Activated CD4-positive, alpha-beta T cell treated with anti-CD3 and anti-CD28 coated beads, Interleukin-2, amount 10 ng/mL, durations not matched to agents 24 days and 14 days (primary cell): ENCODE data around the gene ATP2B2. TPM values are rescaled to one million over a fixed set of nuclear protein-coding genes. Genes with fewer than 3 reads are reported as not detected.
A peak's percentile ranks its signal among the peaks of the same experiment; 100 is the strongest.

Experiments used
- DNase-seq: peaks from one replicate; pipeline ENCODE4 v3.0.0; 2022
- H3K27ac Mint-ChIP-seq: one replicate; pipeline ENCODE4 v1.8.0; 2022; ENCODE audit warnings: mild to moderate bottlenecking, mixed read lengths
- H3K27me3 Mint-ChIP-seq: one replicate; pipeline ENCODE4 v1.8.0; 2022; ENCODE audit warnings: mixed read lengths
- H3K36me3 Mint-ChIP-seq: one replicate; pipeline ENCODE4 v1.8.0; 2022; ENCODE audit warnings: low read depth, mild to moderate bottlenecking, mixed read lengths
- H3K4me1 Mint-ChIP-seq: one replicate; pipeline ENCODE4 v1.8.0; 2021; ENCODE audit warnings: mixed read lengths
- H3K4me3 Mint-ChIP-seq: one replicate; pipeline ENCODE4 v1.8.0; 2022; ENCODE audit warnings: mild to moderate bottlenecking, moderate library complexity, mixed read lengths
- H3K9me3 Mint-ChIP-seq: one replicate; pipeline ENCODE4 v1.8.0; 2021; ENCODE audit warnings: mixed read lengths
- intact Hi-C: fragments of 100-400 bp; cut with micrococcal nuclease; formaldehyde crosslinking; loops from one replicate; pipeline ENCODE4 v1.15.1; 2023
- total RNA-seq: library from RNA; stranded (reverse); gene quantifications from 2 replicates; pipeline ENCODE4 v1.2.3, GENCODE V29; 2022

The ATP2B2 gene
- total RNA-seq, 1 donor from 2014 or later = not detected

GRCh38 chr3:10407361-10407760, 98.0 kb downstream of the ATP2B2 start:
- DNase-seq = no peak
- intact Hi-C loops = no loop called here
- Mint-ChIP-seq H3K9me3 (no peaks in the 10 kb centered on the region), H3K27ac (no peak overlapping the region), H3K4me1 (no peaks in the 10 kb centered on the region), H3K4me3 (no peak overlapping the region), H3K27me3 (no peaks in the 10 kb centered on the region), H3K36me3 (no peaks in the 10 kb centered on the region)

- Mint-ChIP-seq H3K4me1 (no peaks in the 10 kb centered on the region), H3K4me3 (no peak overlapping the region), H3K27me3 (no peaks in the 10 kb centered on the region), H3K36me3 (no peaks in the 10 kb centered on the region), H3K9me3 (no peaks in the 10 kb centered on the region), H3K27ac (no peak overlapping the region)
- DNase-seq = no peak
- intact Hi-C loops = no loop called here
These were observed 99.0 kb downstream of the ATP2B2 start for GRCh38 chr3:10406414-10406813.

GRCh38 chr3:10405816-10406215, 99.6 kb downstream of the ATP2B2 start:
- Mint-ChIP-seq H3K4me1 (no peaks in the 10 kb centered on the region), H3K27me3 (no peaks in the 10 kb centered on the region), H3K27ac (no peak overlapping the region), H3K4me3 (no peak overlapping the region), H3K36me3 (no peaks in the 10 kb centered on the region), H3K9me3 (no peaks in the 10 kb centered on the region)
- intact Hi-C loops = no loop called here
- DNase-seq = no peak

GRCh38 chr3:10404876-10405275, 100.5 kb downstream of the ATP2B2 start:
- Mint-ChIP-seq H3K4me3 (no peak overlapping the region), H3K9me3 (no peaks in the 10 kb centered on the region)

GRCh38 chr3:10404377-10404776, 101.0 kb downstream of the ATP2B2 start:
- intact Hi-C loops = no loop called here
- Mint-ChIP-seq H3K27ac (no peak overlapping the region), H3K4me1 (no peaks in the 10 kb centered on the region), H3K27me3 (peaks cover 1% of the 10 kb centered on the region), H3K36me3 (no peaks in the 10 kb centered on the region), H3K4me3 (no peak overlapping the region), H3K9me3 (no peaks in the 10 kb centered on the region)
- DNase-seq = no peak

More at GRCh38 chr3:10404876-10405275, 100.5 kb downstream of the ATP2B2 start:
- Mint-ChIP-seq H3K27me3 (no peaks in the 10 kb centered on the region), H3K36me3 (no peaks in the 10 kb centered on the region), H3K4me1 (no peaks in the 10 kb centered on the region), H3K27ac (no peak overlapping the region)
- no peak for DNase-seq
- intact Hi-C loops = no loop called here

GRCh38 chr3:10401990-10402761, 103.2 kb downstream of the ATP2B2 start:
- DNase-seq = no peak
- H3K4me3 Mint-ChIP-seq = no peak overlapping the region
- peaks cover 6% of the 10 kb centered on the region for H3K27me3 Mint-ChIP-seq
- intact Hi-C loops = no loop called here
- H3K27ac Mint-ChIP-seq = no peak overlapping the region
- H3K4me1 Mint-ChIP-seq = no peaks in the 10 kb centered on the region
- no peaks in the 10 kb centered on the region for H3K9me3 Mint-ChIP-seq
- H3K36me3 Mint-ChIP-seq = no peaks in the 10 kb centered on the region

- intact Hi-C loops = no loop called here
- H3K4me1 Mint-ChIP-seq = peaks cover under 1% of the 10 kb centered on the region
- no peaks in the 10 kb centered on the region for H3K36me3 Mint-ChIP-seq
- no peak overlapping the region for H3K27ac Mint-ChIP-seq
- DNase-seq = no peak
- H3K9me3 Mint-ChIP-seq = no peaks in the 10 kb centered on the region
- H3K27me3 Mint-ChIP-seq = peaks cover 7% of the 10 kb centered on the region
- H3K4me3 Mint-ChIP-seq = no peak overlapping the region
These were observed 104.5 kb downstream of the ATP2B2 start for GRCh38 chr3:10400749-10401495.

- Mint-ChIP-seq H3K36me3 (no peaks in the 10 kb centered on the region), H3K4me1 (peaks cover 8% of the 10 kb centered on the region), H3K27ac (no peak overlapping the region), H3K27me3 (peaks cover 7% of the 10 kb centered on the region), H3K9me3 (no peaks in the 10 kb centered on the region), H3K4me3 (no peak overlapping the region)
- DNase-seq = no peak
- intact Hi-C loops = no loop called here
These were observed 105.2 kb downstream of the ATP2B2 start for GRCh38 chr3:10400050-10400748.

GRCh38 chr3:10399634-10400033, 105.8 kb downstream of the ATP2B2 start:
- H3K4me3 Mint-ChIP-seq = no peak overlapping the region
- intact Hi-C loops = no loop called here
- no peaks in the 10 kb centered on the region for H3K9me3 Mint-ChIP-seq
- H3K27ac Mint-ChIP-seq = no peak overlapping the region
- no peak for DNase-seq
- peaks cover 7% of the 10 kb centered on the region for H3K27me3 Mint-ChIP-seq
- H3K36me3 Mint-ChIP-seq = no peaks in the 10 kb centered on the region
- H3K4me1 Mint-ChIP-seq = peaks cover 11% of the 10 kb centered on the region

- Mint-ChIP-seq H3K4me1 (peaks cover 11% of the 10 kb centered on the region), H3K4me3 (no peak overlapping the region), H3K9me3 (no peaks in the 10 kb centered on the region), H3K27ac (no peak overlapping the region), H3K36me3 (no peaks in the 10 kb centered on the region), H3K27me3 (peaks cover 7% of the 10 kb centered on the region)
- DNase-seq = no peak
- intact Hi-C loops = no loop called here
These were observed 107.0 kb downstream of the ATP2B2 start for GRCh38 chr3:10398341-10398740.

- no peak for DNase-seq
- H3K4me1 Mint-ChIP-seq = peaks cover 11% of the 10 kb centered on the region
- no peak overlapping the region for H3K27ac Mint-ChIP-seq
- intact Hi-C loops = no loop called here
- no peaks in the 10 kb centered on the region for H3K9me3 Mint-ChIP-seq
- H3K27me3 Mint-ChIP-seq = peaks cover 7% of the 10 kb centered on the region
- H3K4me3 Mint-ChIP-seq = no peak overlapping the region
- H3K36me3 Mint-ChIP-seq = no peaks in the 10 kb centered on the region
These were observed 107.5 kb downstream of the ATP2B2 start for GRCh38 chr3:10397879-10398278.

- Mint-ChIP-seq H3K27me3 (peaks cover 7% of the 10 kb centered on the region), H3K4me1 (peaks cover 11% of the 10 kb centered on the region), H3K27ac (no peak overlapping the region), H3K4me3 (no peak overlapping the region), H3K9me3 (no peaks in the 10 kb centered on the region), H3K36me3 (no peaks in the 10 kb centered on the region)
- no peak for DNase-seq
- intact Hi-C loops = no loop called here
These were observed 108.5 kb downstream of the ATP2B2 start for GRCh38 chr3:10396931-10397330.

- Mint-ChIP-seq H3K27ac (no peak overlapping the region), H3K36me3 (no peaks in the 10 kb centered on the region), H3K9me3 (no peaks in the 10 kb centered on the region), H3K4me1 (peaks cover 11% of the 10 kb centered on the region), H3K4me3 (peak overlapping the region; percentile 13), H3K27me3 (peaks cover 7% of the 10 kb centered on the region)
- DNase-seq = no peak
- intact Hi-C loops = no loop called here
These were observed 109.3 kb downstream of the ATP2B2 start for GRCh38 chr3:10396083-10396482.

- Mint-ChIP-seq H3K9me3 (no peaks in the 10 kb centered on the region), H3K27me3 (peaks cover 7% of the 10 kb centered on the region), H3K27ac (no peak overlapping the region), H3K36me3 (no peaks in the 10 kb centered on the region), H3K4me3 (peak overlapping the region; percentile 13), H3K4me1 (peaks cover 11% of the 10 kb centered on the region)
- DNase-seq = peak; percentile 64
- intact Hi-C loops = no loop called here
These were observed 109.7 kb downstream of the ATP2B2 start for GRCh38 chr3:10395671-10396070.
